HG03064 (cell line): Measurements from ENCODE around the gene NBPF6.
"Not testable (repeated sequence)": the region's sequence is repeated elsewhere in the genome, so short reads cannot be mapped to it uniquely, and the experiment has no call there.

Source experiments
- ATAC-seq: cut with Tn5 transposase; IDR thresholded peaks from one replicate; pipeline ENCODE4 v1.9.1; 2021; ENCODE audit warnings: low read depth; ENCODE audit not compliant: unreplicated experiment

The NBPF6 gene

GRCh38 chr1:108496856-108497255 lies 46.7 kb downstream of the NBPF6 start:
- ATAC-seq: not testable (repeated sequence)

- no peak for ATAC-seq
These were observed 52.0 kb downstream of the NBPF6 start for GRCh38 chr1:108502138-108502537.

- ATAC-seq: no peak
These were observed 52.5 kb downstream of the NBPF6 start for GRCh38 chr1:108502624-108503023.

- ATAC-seq: no peak
These were observed 53.1 kb downstream of the NBPF6 start for GRCh38 chr1:108503062-108503733.

- no peak for ATAC-seq
These were observed 54.3 kb downstream of the NBPF6 start for GRCh38 chr1:108504447-108504846.

- ATAC-seq: no peak
These were observed 55.6 kb downstream of the NBPF6 start for GRCh38 chr1:108505763-108506070.

- ATAC-seq: no peak
These were observed 61.6 kb downstream of the NBPF6 start for GRCh38 chr1:108511764-108512163.

- ATAC-seq: no peak
These were observed 62.3 kb downstream of the NBPF6 start for GRCh38 chr1:108512239-108513043.

GRCh38 chr1:108513044-108513415 lies 62.9 kb downstream of the NBPF6 start:
- no peak for ATAC-seq

- ATAC-seq: not testable (repeated sequence)
These were observed 63.8 kb downstream of the NBPF6 start for GRCh38 chr1:108513914-108514313.

GRCh38 chr1:108517301-108517897 lies 67.3 kb downstream of the NBPF6 start:
- not testable (repeated sequence) for ATAC-seq
